ENCODE measurements around the gene DMBT1. TPM values are rescaled to one million over a fixed set of nuclear protein-coding genes. Genes with fewer than 3 reads are reported as not detected.

DMBT1 gene
- total and polyA plus RNA-seq, 10 of the 15 experiments (the other 5 are each of a cell fraction or from before 2014, with no cell fraction given), result under 0.01 to 0.13 (median 0.03) TPM; not detected in 5

DNA sequence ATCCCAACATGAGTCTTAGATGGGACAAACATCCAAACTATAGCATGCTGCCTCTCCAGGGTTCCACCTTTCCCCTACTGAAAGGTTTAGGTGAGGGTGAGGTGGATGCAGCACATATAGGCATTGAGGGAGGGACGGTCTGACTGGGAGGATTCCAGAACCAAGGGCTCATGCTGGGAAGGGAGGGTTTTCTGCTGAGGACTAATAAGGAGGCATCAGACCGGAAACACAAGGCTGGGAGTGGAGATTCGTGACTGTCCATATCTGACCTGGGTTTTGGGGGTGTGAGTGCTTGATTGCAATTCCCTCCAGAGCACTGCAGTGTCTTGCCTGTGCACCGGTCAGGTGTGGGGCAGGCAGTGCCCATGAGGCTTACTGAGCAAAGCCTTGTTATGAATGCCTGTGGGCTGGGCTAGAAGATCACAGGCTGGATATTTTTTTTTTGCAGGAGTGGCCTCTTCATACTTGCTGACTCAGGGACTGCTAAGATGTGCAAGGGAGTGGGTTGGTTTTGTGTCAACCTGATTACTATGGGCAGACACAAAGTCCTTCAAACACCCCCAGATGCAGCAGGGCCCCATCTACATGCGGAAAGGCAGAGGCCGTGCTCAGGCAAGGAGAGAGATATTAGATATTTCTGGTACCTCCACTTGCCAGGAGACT, 26.7 kb downstream of the DMBT1 start:
- no peak overlapping the region for H3K9ac ChIP-seq (ENCODE audit: control insufficient read depth, insufficient read depth, low read length)
- RAD21 ChIA-PET (ENCODE audit: unreplicated experiment), result no interaction called here
- intact Hi-C loops (cut with micrococcal nuclease; ENCODE audit: unreplicated experiment) (no loop called here), in situ Hi-C loops (cut with MboI) (no loop called here)
- TF ChIP-seq BHLHE40 (IDR thresholded peaks at IDR 0.05; ENCODE audit: borderline replicate concordance in 1 of 2, low read depth in 2 of 2, low read length in 1 of 2) (no peak), MEF2B (IDR thresholded peaks at IDR 0.05; ENCODE audit: partially characterized antibody, poor library complexity, severe bottlenecking) (no peak)
- no TSS peak for BruUV-seq (replicated peaks)
- H3K4me2 ChIP-seq (ENCODE audit: control insufficient read depth, insufficient read depth), result no peak overlapping the region
- H3K4me3 ChIP-seq, result no peak overlapping the region
- WGBS (ENCODE audit: insufficient coverage, insufficient replicate concordance, low lambda C conversion rate, missing lambda C conversion rate), result 22% methylated on average over 6 of the region's 6 CpGs
- H4K20me1 ChIP-seq (ENCODE audit: control insufficient read depth, insufficient read depth), result no peaks in the 10 kb centered on the region
- no peaks in the 10 kb centered on the region for H3K79me2 ChIP-seq (ENCODE audit: control insufficient read depth, insufficient read depth, low read length)
- FAIRE-seq (no peak), ATAC-seq (no peak), DNase-seq (ENCODE audit: low read depth, low spot score) (no peak)
- SMC1A ChIA-PET (ENCODE audit: uncharacterized antibody, unreplicated experiment), result no interaction called here
- peaks cover 0 to 1% of the 10 kb centered on the region in 2 experiments; a peak in 1 of 4 replicates for H3K27me3 ChIP-seq (replicated peaks in 1 of 2; ENCODE audit: control insufficient read depth in 2 of 2, insufficient read depth in 2 of 2, low read length in 1 of 2)
- no peaks in the 10 kb centered on the region for H3K9me3 ChIP-seq (replicated peaks; ENCODE audit: control insufficient read depth, insufficient read depth, low read length)
- no peaks in the 10 kb centered on the region for H3K36me3 ChIP-seq (ENCODE audit: control insufficient read depth in 2 of 2, insufficient read depth in 2 of 2, low read length in 1 of 2)
- POLR2A ChIA-PET, result no interaction called here
- CTCF ChIA-PET, result no interaction called here
- H2AFZ ChIP-seq (ENCODE audit: control insufficient read depth, low read depth, low read length), result no peak overlapping the region
- no peak overlapping the region for H3K27ac ChIP-seq (ENCODE audit: control insufficient read depth, insufficient read depth)
- H3K4me1 ChIP-seq (ENCODE audit: control insufficient read depth, insufficient read depth, low read length), result no peaks in the 10 kb centered on the region

DNA sequence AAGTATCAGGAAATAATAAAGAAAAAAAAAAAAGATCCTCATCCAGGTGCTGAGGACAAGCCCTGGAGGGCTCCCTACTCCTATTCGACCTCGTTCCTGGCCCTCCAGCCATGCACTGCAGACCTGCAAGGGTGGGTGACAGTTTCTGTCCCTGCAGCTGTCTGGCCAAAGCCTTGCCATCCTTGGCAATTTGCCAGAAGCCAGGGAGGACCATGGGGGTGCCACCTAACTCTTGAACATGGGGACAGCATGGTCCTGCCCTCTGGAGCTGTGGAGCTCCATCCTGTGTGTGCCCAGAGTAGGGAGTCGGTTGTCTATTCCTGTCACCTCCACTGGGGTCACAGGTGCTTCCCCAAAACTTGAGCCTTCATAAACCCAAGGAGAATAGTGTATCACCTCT, 27.8 kb downstream of the DMBT1 start:
- Histone ChIP-seq H3K27ac (ENCODE audit: control insufficient read depth, insufficient read depth) (no peak overlapping the region), H4K20me1 (ENCODE audit: control insufficient read depth, insufficient read depth) (no peaks in the 10 kb centered on the region), H3K27me3 (replicated peaks in 1 of 2; ENCODE audit: control insufficient read depth in 2 of 2, insufficient read depth in 2 of 2, low read length in 1 of 2) (peaks cover 0 to 1% of the 10 kb centered on the region in 2 experiments; a peak in 1 of 4 replicates), H3K4me2 (ENCODE audit: control insufficient read depth, insufficient read depth) (no peak overlapping the region), H2AFZ (ENCODE audit: control insufficient read depth, low read depth, low read length) (no peak overlapping the region), H3K79me2 (ENCODE audit: control insufficient read depth, insufficient read depth, low read length) (no peaks in the 10 kb centered on the region), H3K9me3 (replicated peaks; ENCODE audit: control insufficient read depth, insufficient read depth, low read length) (no peaks in the 10 kb centered on the region), H3K9ac (ENCODE audit: control insufficient read depth, insufficient read depth, low read length) (no peak overlapping the region), H3K4me1 (ENCODE audit: control insufficient read depth, insufficient read depth, low read length) (no peaks in the 10 kb centered on the region), H3K36me3 (ENCODE audit: control insufficient read depth in 2 of 2, insufficient read depth in 2 of 2, low read length in 1 of 2) (no peaks in the 10 kb centered on the region), H3K4me3 (no peak overlapping the region)
- ChIA-PET POLR2A (no interaction called here), SMC1A (ENCODE audit: uncharacterized antibody, unreplicated experiment) (no interaction called here), RAD21 (ENCODE audit: unreplicated experiment) (no interaction called here), CTCF (no interaction called here)
- no peak for ATAC-seq
- no peak for TF ChIP-seq PAX5 (IDR thresholded peaks at IDR 0.05; ENCODE audit: borderline replicate concordance, low read depth, low read length)
- no peak for TF ChIP-seq ZNF622 (IDR thresholded peaks at IDR 0.05)
- TF ChIP-seq SMC3 (IDR thresholded peaks at IDR 0.05; ENCODE audit: borderline replicate concordance, low read length), result no peak
- TF ChIP-seq, protein P1, sequence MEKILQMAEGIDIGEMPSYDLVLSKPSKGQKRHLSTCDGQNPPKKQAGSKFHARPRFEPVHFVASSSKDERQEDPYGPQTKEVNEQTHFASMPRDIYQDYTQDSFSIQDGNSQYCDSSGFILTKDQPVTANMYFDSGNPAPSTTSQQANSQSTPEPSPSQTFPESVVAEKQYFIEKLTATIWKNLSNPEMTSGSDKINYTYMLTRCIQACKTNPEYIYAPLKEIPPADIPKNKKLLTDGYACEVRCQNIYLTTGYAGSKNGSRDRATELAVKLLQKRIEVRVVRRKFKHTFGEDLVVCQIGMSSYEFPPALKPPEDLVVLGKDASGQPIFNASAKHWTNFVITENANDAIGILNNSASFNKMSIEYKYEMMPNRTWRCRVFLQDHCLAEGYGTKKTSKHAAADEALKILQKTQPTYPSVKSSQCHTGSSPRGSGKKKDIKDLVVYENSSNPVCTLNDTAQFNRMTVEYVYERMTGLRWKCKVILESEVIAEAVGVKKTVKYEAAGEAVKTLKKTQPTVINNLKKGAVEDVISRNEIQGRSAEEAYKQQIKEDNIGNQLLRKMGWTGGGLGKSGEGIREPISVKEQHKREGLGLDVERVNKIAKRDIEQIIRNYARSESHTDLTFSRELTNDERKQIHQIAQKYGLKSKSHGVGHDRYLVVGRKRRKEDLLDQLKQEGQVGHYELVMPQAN (conservative IDR thresholded peaks at IDR 0.05), result no peak
- no peak for TF ChIP-seq ATF7 (IDR thresholded peaks at IDR 0.05; ENCODE audit: low read depth)
- no peak for TF ChIP-seq MTA2 (IDR thresholded peaks at IDR 0.05; ENCODE audit: low read depth)
- no peak for TF ChIP-seq ESRRA (IDR thresholded peaks at IDR 0.05; ENCODE audit: low read length)
- TF ChIP-seq RCOR1 (conservative IDR thresholded peaks at IDR 0.05; ENCODE audit: low read depth, low read length), result no peak
- TF ChIP-seq TAF1 (IDR thresholded peaks at IDR 0.05; ENCODE audit: borderline replicate concordance, low read depth, low read length), result no peak
- no peak for TF ChIP-seq EED (IDR thresholded peaks at IDR 0.05; ENCODE audit: low read depth)
- FAIRE-seq, result no peak
- no TSS peak for BruUV-seq (replicated peaks)
- in situ Hi-C loops (cut with MboI) (no loop called here), intact Hi-C loops (cut with micrococcal nuclease; ENCODE audit: unreplicated experiment) (no loop called here)
- 0% methylated on average over 3 of the region's 3 CpGs for WGBS (ENCODE audit: insufficient coverage, insufficient replicate concordance, low lambda C conversion rate, missing lambda C conversion rate)
- no peak for DNase-seq (ENCODE audit: low read depth, low spot score)

All from GM12878 (cell line).